ENCODE results near the gene SUPT20H. TPM values are rescaled to one million over a fixed set of nuclear protein-coding genes. Genes with fewer than 3 reads are reported as not detected.

SUPT20H gene
- total RNA-seq, 1 experiment from 2014 or later, result 90.3 TPM

DNA sequence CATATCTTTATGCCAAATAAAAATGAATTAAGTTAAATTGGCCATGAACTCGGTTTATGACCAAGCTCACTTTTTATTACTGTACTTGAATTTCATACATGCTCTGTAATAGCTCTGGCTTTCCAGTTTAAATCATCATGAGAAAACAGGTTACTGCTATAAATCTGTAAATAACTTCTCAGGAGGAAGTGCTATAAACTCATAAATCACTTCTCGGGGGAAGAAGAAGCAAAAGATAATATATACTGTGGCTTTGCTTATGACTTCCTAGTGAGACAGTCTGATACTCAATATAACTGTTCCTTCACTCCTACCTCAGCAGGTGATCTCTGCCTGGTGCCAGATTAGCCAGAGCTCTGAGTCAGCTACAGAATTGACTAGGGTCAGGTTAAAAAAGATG, 12.5 kb downstream of the SUPT20H start:
- H3K36me3 Mint-ChIP-seq (ENCODE audit: insufficient read depth, unreplicated experiment), result peaks cover 79% of the 10 kb centered on the region
- no TSS peak for BruUV-seq (replicated peaks)

DNA sequence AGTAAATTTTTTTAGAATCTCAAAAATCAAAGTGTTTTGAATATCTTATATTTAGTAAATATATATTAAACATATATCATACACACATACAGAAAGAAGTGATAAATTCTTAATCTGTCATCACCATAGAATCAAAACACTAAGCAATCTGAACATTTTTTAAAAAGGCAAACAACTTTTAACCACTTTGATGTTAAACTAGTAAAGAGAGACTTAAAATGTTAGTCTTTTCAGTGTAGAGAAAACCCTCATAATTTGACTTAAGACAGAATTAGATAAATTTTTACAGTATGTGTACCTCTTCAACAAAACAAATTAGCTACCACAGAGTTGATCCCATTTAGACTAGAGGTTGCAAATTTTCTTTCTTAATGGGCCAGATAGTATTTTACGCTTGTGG, 13.4 kb downstream of the SUPT20H start:
- Mint-ChIP-seq H3K27me3 (ENCODE audit: insufficient read depth, unreplicated experiment) (no peaks in the 10 kb centered on the region), H3K4me1 (ENCODE audit: insufficient read depth, unreplicated experiment) (no peaks in the 10 kb centered on the region), H3K4me3 (ENCODE audit: unreplicated experiment) (no peak overlapping the region), H3K9me3 (ENCODE audit: unreplicated experiment) (no peaks in the 10 kb centered on the region), H3K27ac (ENCODE audit: low read depth, unreplicated experiment) (no peak overlapping the region), H3K36me3 (ENCODE audit: insufficient read depth, unreplicated experiment) (peaks cover 84% of the 10 kb centered on the region)
- POLR2A ChIA-PET, result interaction anchor here (1.0 to 5.0 kb wide), 2 partner anchors 12 to 88 kb away, joined by 3 to 28 read pairs; partner anchors contain the start of gene SUPT20H
- DNase-seq (ENCODE audit: unreplicated experiment), result no peak
- intact Hi-C loops (cut with micrococcal nuclease), result no loop called here
- CTCF ChIA-PET, result interaction anchor here (1.4 kb wide), 1 partner anchor 28 kb away, joined by 3 read pairs; no protein-coding TSS in a partner anchor
- no TSS peak for BruUV-seq (replicated peaks)
- TF ChIP-seq CTCF (IDR thresholded peaks at IDR 0.05; ENCODE audit: unreplicated experiment), result no peak

More for the DNA sequence above, 12.5 kb downstream of the SUPT20H start:
- no peaks in the 10 kb centered on the region for H3K9me3 Mint-ChIP-seq (ENCODE audit: unreplicated experiment)
- CTCF ChIA-PET, result interaction anchor here (1.3 to 1.4 kb wide), 2 partner anchors 10 to 29 kb away, joined by 3 read pairs; no protein-coding TSS in a partner anchor
- POLR2A ChIA-PET, result interaction anchor here (0.6 to 5.0 kb wide), 3 partner anchors 12 to 46 kb away, joined by 3 to 28 read pairs (median 14); partner anchors contain the start of genes EXOSC8 and SUPT20H
- intact Hi-C loops (cut with micrococcal nuclease), result no loop called here
- H3K4me1 Mint-ChIP-seq (ENCODE audit: insufficient read depth, unreplicated experiment), result peaks cover 6% of the 10 kb centered on the region
- H3K4me3 Mint-ChIP-seq (ENCODE audit: unreplicated experiment), result no peak overlapping the region
- no peak for TF ChIP-seq CTCF (IDR thresholded peaks at IDR 0.05; ENCODE audit: unreplicated experiment)
- no peaks in the 10 kb centered on the region for H3K27me3 Mint-ChIP-seq (ENCODE audit: insufficient read depth, unreplicated experiment)
- no peak for DNase-seq (ENCODE audit: unreplicated experiment)
- H3K27ac Mint-ChIP-seq (ENCODE audit: low read depth, unreplicated experiment), result no peak overlapping the region

GRCh38 chr13:37040789-37041188, 18.7 kb downstream of the SUPT20H start:
- no TSS peak for BruUV-seq (replicated peaks)
- Mint-ChIP-seq H3K9me3 (ENCODE audit: unreplicated experiment) (no peaks in the 10 kb centered on the region), H3K4me3 (ENCODE audit: unreplicated experiment) (no peak overlapping the region), H3K27ac (ENCODE audit: low read depth, unreplicated experiment) (no peak overlapping the region), H3K4me1 (ENCODE audit: insufficient read depth, unreplicated experiment) (no peaks in the 10 kb centered on the region), H3K27me3 (ENCODE audit: insufficient read depth, unreplicated experiment) (no peaks in the 10 kb centered on the region), H3K36me3 (ENCODE audit: insufficient read depth, unreplicated experiment) (peaks cover 86% of the 10 kb centered on the region)
- ChIA-PET POLR2A (no interaction called here), CTCF (no interaction called here)
- TF ChIP-seq CTCF (IDR thresholded peaks at IDR 0.05; ENCODE audit: unreplicated experiment), result no peak
- intact Hi-C loops (cut with micrococcal nuclease), result no loop called here
- DNase-seq (ENCODE audit: unreplicated experiment), result no peak

- no peaks in the 10 kb centered on the region for H3K4me1 Mint-ChIP-seq (ENCODE audit: insufficient read depth, unreplicated experiment)
- BruUV-seq (replicated peaks), result no TSS peak
- ChIA-PET POLR2A (interaction anchor here (0.7 kb wide), 1 partner anchor 454 kb away, joined by 3 read pairs; no protein-coding TSS in a partner anchor), CTCF (interaction anchor here (0.7 to 1.7 kb wide), 3 partner anchors 10 to 53 kb away, joined by 3 to 4 read pairs (median 3); no protein-coding TSS in a partner anchor)
- no peak overlapping the region for H3K27ac Mint-ChIP-seq (ENCODE audit: low read depth, unreplicated experiment)
- no peak overlapping the region for H3K4me3 Mint-ChIP-seq (ENCODE audit: unreplicated experiment)
- DNase-seq (ENCODE audit: unreplicated experiment), result no peak
- no peaks in the 10 kb centered on the region for H3K27me3 Mint-ChIP-seq (ENCODE audit: insufficient read depth, unreplicated experiment)
- no peak for TF ChIP-seq CTCF (IDR thresholded peaks at IDR 0.05; ENCODE audit: unreplicated experiment)
- no peaks in the 10 kb centered on the region for H3K9me3 Mint-ChIP-seq (ENCODE audit: unreplicated experiment)
- peaks cover 88% of the 10 kb centered on the region for H3K36me3 Mint-ChIP-seq (ENCODE audit: insufficient read depth, unreplicated experiment)
- intact Hi-C loops (cut with micrococcal nuclease), result no loop called here
These were observed 19.6 kb downstream of the SUPT20H start for GRCh38 chr13:37039896-37040295.

All from MCF 10A (cell line).